IMR-90 (cell line): ENCODE measurements around the gene RAMP3. TPM values are rescaled to one million over a fixed set of nuclear protein-coding genes. Genes with fewer than 3 reads are reported as not detected.

Source experiments
- ATAC-seq: fragments of 200-7000 bp; cut with Tn5 transposase; 2 replicates; pipeline ENCODE4 v1.9.1; 2020; ENCODE audit warnings: low read depth, mild to moderate bottlenecking, moderate library complexity
- BruUV-seq: library from RNA; stranded (reverse); fragments of 400-500 nt; replicated peaks from 2 replicates; lab custom pipeline; 2021; lab: Mats Ljungman, UMichigan
- CTCF ChIA-PET: fragments of 300-600 bp; formaldehyde crosslinking; extraction: SDS; loops from one replicate; lab custom pipeline; 2021; ENCODE audit warnings: antibody characterized with exemption; lab: Yijun Ruan, JAX
- POLR2A ChIA-PET: fragments of 300-600 bp; sonication (Branson Sonifier 250); formaldehyde crosslinking; loops from one replicate; lab custom pipeline; 2022; ENCODE audit warnings: antibody characterized with exemption; ENCODE audit not compliant: unreplicated experiment; lab: Charles Lee
- DNase-seq: peaks from one replicate; pipeline ENCODE4 v3.0.0; 2013
- H2AFZ ChIP-seq: replicated peaks from 2 replicates; pipeline ENCODE3; 2013; ENCODE audit warnings: low read length, mild to moderate bottlenecking; ENCODE audit not compliant: poor library complexity
- H2AK5ac ChIP-seq: 2 replicates; pipeline ENCODE4 v1.6.1; 2013; ENCODE audit warnings: low read depth, low read length, inconsistent platforms
- H2AK9ac ChIP-seq: replicated peaks from 2 replicates; pipeline ENCODE3; 2013; ENCODE audit warnings: mild to moderate bottlenecking, low read depth, low read length, moderate library complexity; ENCODE audit not compliant: poor library complexity
- H2BK120ac ChIP-seq: 2 replicates; pipeline ENCODE4 v1.6.1; 2013; ENCODE audit warnings: low read depth, low read length, inconsistent platforms
- H2BK15ac ChIP-seq: 3 replicates; pipeline ENCODE4 v1.6.1; 2013; ENCODE audit warnings: low read depth, low read length, inconsistent platforms
- H2BK20ac ChIP-seq: 2 replicates; pipeline ENCODE4 v1.6.1; 2013; ENCODE audit warnings: low read depth, mild to moderate bottlenecking, inconsistent platforms, low read length, moderate library complexity
- H2BK5ac ChIP-seq: 2 replicates; pipeline ENCODE4 v1.6.1; 2013; ENCODE audit warnings: mild to moderate bottlenecking, low read depth, low read length, inconsistent platforms; ENCODE audit not compliant: poor library complexity, severe bottlenecking
- H3K14ac ChIP-seq: replicated peaks from 2 replicates; pipeline ENCODE4 v1.6.1; 2013; ENCODE audit warnings: low read depth, low read length, inconsistent platforms
- H3K18ac ChIP-seq: 2 replicates; pipeline ENCODE4 v1.6.1; 2013; ENCODE audit warnings: low read depth, low read length, control low read depth
- H3K23ac ChIP-seq: 2 replicates; pipeline ENCODE4 v1.6.1; 2013; ENCODE audit warnings: low read depth, low read length, inconsistent platforms
- H3K27ac ChIP-seq: 2 replicates; pipeline ENCODE4 v1.5.1; 2013; ENCODE audit warnings: mild to moderate bottlenecking, control low read depth, low read length; ENCODE audit not compliant: insufficient read depth
- H3K27me3 ChIP-seq: 2 replicates; pipeline ENCODE4 v1.6.1; 2013; ENCODE audit warnings: low read length; ENCODE audit not compliant: control insufficient read depth, insufficient read depth
- H3K36me3 ChIP-seq: 2 replicates; pipeline ENCODE4 v1.6.1; 2013; ENCODE audit warnings: low read length, mixed read lengths; ENCODE audit not compliant: control insufficient read depth, insufficient read depth
- H3K4ac ChIP-seq: 2 replicates; pipeline ENCODE4 v1.6.1; 2013; ENCODE audit warnings: low read depth, low read length, inconsistent platforms
- H3K4me1 ChIP-seq: 2 replicates; pipeline ENCODE4 v1.6.1; 2013; ENCODE audit warnings: low read length, mixed read lengths; ENCODE audit not compliant: control insufficient read depth, insufficient read depth
- H3K4me2 ChIP-seq: 2 replicates; pipeline ENCODE4 v1.6.1; 2013; ENCODE audit warnings: low read depth, mild to moderate bottlenecking, control low read depth, low read length, moderate library complexity
- H3K4me3 ChIP-seq: 2 replicates; pipeline ENCODE4 v1.5.1; 2013; ENCODE audit warnings: low read depth, mild to moderate bottlenecking, control low read depth, low read length, moderate library complexity; ENCODE audit not compliant: insufficient read depth
- H3K56ac ChIP-seq: 2 replicates; pipeline ENCODE4 v1.6.1; 2013; ENCODE audit warnings: low read length, inconsistent platforms; ENCODE audit not compliant: insufficient read depth; ENCODE audit errors: extremely low read depth
- H3K79me1 ChIP-seq, 2 experiments: 2 replicates each; pipeline ENCODE4 v1.6.1; 2013; ENCODE audit warnings: low read length in 2 of 2, inconsistent platforms in 1 of 2, low read depth in 1 of 2
- H3K9ac ChIP-seq: 2 replicates; pipeline ENCODE4 v1.6.1; 2013; ENCODE audit warnings: low read depth, low read length, control low read depth
- H3K9me1 ChIP-seq: 2 replicates; pipeline ENCODE4 v1.6.1; 2013; ENCODE audit warnings: low read length, inconsistent platforms; ENCODE audit not compliant: insufficient read depth
- H3K9me3 ChIP-seq: 2 replicates; pipeline ENCODE4 v1.6.1; 2013; ENCODE audit warnings: low read length; ENCODE audit not compliant: control insufficient read depth, insufficient read depth
- H4K20me1 ChIP-seq: 2 replicates; pipeline ENCODE4 v1.6.1; 2013; ENCODE audit warnings: low read length, inconsistent platforms; ENCODE audit not compliant: insufficient read depth
- H4K5ac ChIP-seq: 2 replicates; pipeline ENCODE4 v1.6.1; 2013; ENCODE audit warnings: mild to moderate bottlenecking, low read depth, low read length, control low read depth
- H4K8ac ChIP-seq, 2 experiments: 2 replicates each; pipeline ENCODE4 v1.6.1; 2013; ENCODE audit warnings: low read depth in 2 of 2, low read length in 2 of 2, control low read depth in 1 of 2, inconsistent platforms in 1 of 2
- H4K91ac ChIP-seq: 2 replicates; pipeline ENCODE4 v1.6.1; 2013; ENCODE audit warnings: low read depth, low read length, inconsistent platforms; ENCODE audit not compliant: insufficient read depth
- CEBPB ChIP-seq: IDR thresholded peaks from 2 replicates; pipeline ENCODE4 v1.6.1; 2012; ENCODE audit warnings: low read depth, low read length, improper control_type of control experiment
- MAZ ChIP-seq: IDR thresholded peaks from 2 replicates; pipeline ENCODE4 v1.6.1; 2012; ENCODE audit warnings: low read depth, mild to moderate bottlenecking, low read length, improper control_type of control experiment, moderate library complexity, borderline replicate concordance
- MXI1 ChIP-seq: IDR thresholded peaks from 2 replicates; pipeline ENCODE4 v1.6.1; 2012; ENCODE audit warnings: low read depth, mild to moderate bottlenecking, low read length, moderate library complexity, borderline replicate concordance
- RCOR1 ChIP-seq: IDR thresholded peaks from 2 replicates; pipeline ENCODE4 v1.6.1; 2012; ENCODE audit warnings: mild to moderate bottlenecking, low read length, improper control_type of control experiment; ENCODE audit not compliant: insufficient replicate concordance
- RFX5 ChIP-seq: IDR thresholded peaks from 2 replicates; pipeline ENCODE4 v1.8.0; 2012; ENCODE audit warnings: low read depth, mild to moderate bottlenecking, low read length, moderate library complexity
- WGBS, 2 experiments: methylation state at CpG; one replicate each; pipeline versions ENCODE4 v1.1.5 to v1.1.7; 2013; ENCODE audit warnings: missing lambda C conversion rate in 2 of 2; ENCODE audit not compliant: insufficient read length in 1 of 2; ENCODE audit errors: extremely low coverage in 2 of 2; 5-methylcytosine and 5-hydroxymethylcytosine counted together
- dilution Hi-C: fragments of 300-500 bp; cut with HindIII; formaldehyde crosslinking; loops from one replicate; pipeline ENCODE4 v1.14.3; 2018; ENCODE audit warnings: low sequenced_read_pairs; ENCODE audit not compliant: unreplicated experiment
- in situ Hi-C: fragments of 300-500 bp; cut with MboI; formaldehyde crosslinking; loops from 3 replicates; pipeline ENCODE4 v1.14.3; 2019; ENCODE audit warnings: low sequenced_read_pairs, inconsistent platforms, mixed read lengths
- intact Hi-C: fragments of 100-400 bp; cut with micrococcal nuclease; formaldehyde crosslinking; loops from 2 replicates; pipeline ENCODE4 v1.10.0; 2022
- polyA plus RNA-seq, 3 experiments: library from polyadenylated mRNA; depleted of rRNA; stranded (reverse); fragments of >200 nt; gene quantifications; 2 replicates each; pipeline ENCODE4 v1.2.3, GENCODE V29; 2012; ENCODE audit warnings: low replicate concordance in 1 of 3
- total RNA-seq: library from RNA; depleted of rRNA; stranded (reverse); fragments of >200 nt; gene quantifications from 2 replicates; pipeline ENCODE4 v1.2.3, GENCODE V29; 2012
- TF ChIP-seq, protein P1 (sequence below): conservative IDR thresholded peaks from 2 replicates; pipeline ENCODE4 v1.5.1; 2012; ENCODE audit warnings: mild to moderate bottlenecking, low read depth, low read length, improper control_type of control experiment
- TF ChIP-seq, protein P2 (sequence below): fragments of 150-350 bp; IDR thresholded peaks from 2 replicates; pipeline ENCODE4 v1.6.1; 2017; ENCODE audit warnings: mild to moderate bottlenecking, antibody characterized with exemption, low read length, low read depth

RAMP3 gene
- total and polyA plus RNA-seq, 2 of the 4 experiments (the other 2 are of a cell fraction): not detected

DNA sequence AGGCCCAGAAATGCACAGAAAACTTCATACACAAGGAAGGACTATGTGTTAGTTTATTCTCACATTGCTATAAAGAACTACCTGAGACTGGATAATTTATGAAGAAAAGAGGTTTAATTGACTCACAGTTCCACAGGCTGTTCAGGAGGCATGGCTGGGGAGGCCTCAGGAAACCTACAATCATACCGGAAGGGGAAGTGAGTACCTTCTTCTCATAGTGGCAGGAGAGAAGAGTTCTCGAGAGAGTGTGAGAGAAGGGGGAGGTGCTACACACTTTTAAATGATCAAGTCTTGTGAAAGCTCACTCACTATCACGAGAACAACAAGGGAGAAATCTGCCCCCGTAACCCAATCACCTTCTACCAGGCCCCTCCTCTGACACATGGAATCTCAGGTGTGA, 16.8 kb upstream of the RAMP3 start:
- H2BK5ac ChIP-seq: no peak overlapping the region
- H3K4me2 ChIP-seq: no peak overlapping the region
- H3K9ac ChIP-seq: no peak overlapping the region
- DNase-seq (no peak), ATAC-seq (no peak)
- no peak overlapping the region for H2AFZ ChIP-seq
- H3K14ac ChIP-seq: no peak overlapping the region
- in situ Hi-C loops: no loop called here
- no peaks in the 10 kb centered on the region for H3K79me1 ChIP-seq
- H2BK120ac ChIP-seq: no peak overlapping the region
- no peak overlapping the region for H2AK5ac ChIP-seq
- H4K8ac ChIP-seq: no peak overlapping the region
- ChIA-PET POLR2A (no interaction called here), CTCF (no interaction called here)
- peaks cover 27% of the 10 kb centered on the region for H3K27me3 ChIP-seq
- H3K4me3 ChIP-seq: no peak overlapping the region
- dilution Hi-C loops: no loop called here
- no peaks in the 10 kb centered on the region for H4K20me1 ChIP-seq
- H3K36me3 ChIP-seq: no peaks in the 10 kb centered on the region
- no peaks in the 10 kb centered on the region for H3K4me1 ChIP-seq
- H2AK9ac ChIP-seq: no peak overlapping the region
- no peaks in the 10 kb centered on the region for H3K9me1 ChIP-seq
- WGBS, 2 experiments: no CpG with 5 or more reads among the region's 4 CpGs
- no peak overlapping the region for H3K23ac ChIP-seq
- H3K18ac ChIP-seq: no peak overlapping the region
- H3K9me3 ChIP-seq: no peaks in the 10 kb centered on the region
- intact Hi-C loops: no loop called here
- no peak overlapping the region for H3K4ac ChIP-seq
- H4K91ac ChIP-seq: no peak overlapping the region
- no TSS peak for BruUV-seq
- no peak overlapping the region for H3K27ac ChIP-seq
- H4K5ac ChIP-seq: no peak overlapping the region
- no peak overlapping the region for H2BK20ac ChIP-seq
- no peak overlapping the region for H2BK15ac ChIP-seq
- TF ChIP-seq MAZ: no peak
- TF ChIP-seq, protein P1, sequence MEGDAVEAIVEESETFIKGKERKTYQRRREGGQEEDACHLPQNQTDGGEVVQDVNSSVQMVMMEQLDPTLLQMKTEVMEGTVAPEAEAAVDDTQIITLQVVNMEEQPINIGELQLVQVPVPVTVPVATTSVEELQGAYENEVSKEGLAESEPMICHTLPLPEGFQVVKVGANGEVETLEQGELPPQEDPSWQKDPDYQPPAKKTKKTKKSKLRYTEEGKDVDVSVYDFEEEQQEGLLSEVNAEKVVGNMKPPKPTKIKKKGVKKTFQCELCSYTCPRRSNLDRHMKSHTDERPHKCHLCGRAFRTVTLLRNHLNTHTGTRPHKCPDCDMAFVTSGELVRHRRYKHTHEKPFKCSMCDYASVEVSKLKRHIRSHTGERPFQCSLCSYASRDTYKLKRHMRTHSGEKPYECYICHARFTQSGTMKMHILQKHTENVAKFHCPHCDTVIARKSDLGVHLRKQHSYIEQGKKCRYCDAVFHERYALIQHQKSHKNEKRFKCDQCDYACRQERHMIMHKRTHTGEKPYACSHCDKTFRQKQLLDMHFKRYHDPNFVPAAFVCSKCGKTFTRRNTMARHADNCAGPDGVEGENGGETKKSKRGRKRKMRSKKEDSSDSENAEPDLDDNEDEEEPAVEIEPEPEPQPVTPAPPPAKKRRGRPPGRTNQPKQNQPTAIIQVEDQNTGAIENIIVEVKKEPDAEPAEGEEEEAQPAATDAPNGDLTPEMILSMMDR: no peak
- TF ChIP-seq RFX5: no peak
- no peak for TF ChIP-seq RCOR1
- TF ChIP-seq, protein P2, sequence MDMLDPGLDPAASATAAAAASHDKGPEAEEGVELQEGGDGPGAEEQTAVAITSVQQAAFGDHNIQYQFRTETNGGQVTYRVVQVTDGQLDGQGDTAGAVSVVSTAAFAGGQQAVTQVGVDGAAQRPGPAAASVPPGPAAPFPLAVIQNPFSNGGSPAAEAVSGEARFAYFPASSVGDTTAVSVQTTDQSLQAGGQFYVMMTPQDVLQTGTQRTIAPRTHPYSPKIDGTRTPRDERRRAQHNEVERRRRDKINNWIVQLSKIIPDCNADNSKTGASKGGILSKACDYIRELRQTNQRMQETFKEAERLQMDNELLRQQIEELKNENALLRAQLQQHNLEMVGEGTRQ: no peak
- TF ChIP-seq MXI1: no peak
- no peak for TF ChIP-seq CEBPB
- no peak overlapping the region for H3K56ac ChIP-seq
